Embryonic facial prominence (tissue), 1 donor: Measurements from ENCODE around the gene MVB12B.

ENCODE experiments used
- DNase-seq: peaks from one replicate; pipeline ENCODE4 v3.0.0-alpha.2; 2016; ENCODE audit errors: extremely low spot score

MVB12B gene

GRCh38 chr9:126430124-126430523 lies 103.5 kb downstream of the MVB12B start:
- no peak for DNase-seq

GRCh38 chr9:126431077-126431742 lies 104.6 kb downstream of the MVB12B start:
- DNase-seq, result no peak

- no peak for DNase-seq
Measured at GRCh38 chr9:126432659-126433058, 106.0 kb downstream of the MVB12B start.

GRCh38 chr9:126435105-126435504 lies 108.5 kb downstream of the MVB12B start:
- DNase-seq, result no peak

- no peak for DNase-seq
Measured at GRCh38 chr9:126435626-126436025, 109.0 kb downstream of the MVB12B start.

- no peak for DNase-seq
Measured at GRCh38 chr9:126436545-126437267, 110.1 kb downstream of the MVB12B start.

GRCh38 chr9:126437268-126437666 lies 110.6 kb downstream of the MVB12B start:
- DNase-seq, result no peak

- DNase-seq, result no peak
Measured at GRCh38 chr9:126437701-126438100, 111.1 kb downstream of the MVB12B start.

- no peak for DNase-seq
Measured at GRCh38 chr9:126438741-126439401, 112.2 kb downstream of the MVB12B start.

GRCh38 chr9:126439402-126439765 lies 112.8 kb downstream of the MVB12B start:
- DNase-seq, result no peak

- DNase-seq, result no peak
Measured at GRCh38 chr9:126439883-126440653, 113.4 kb downstream of the MVB12B start.

- no peak for DNase-seq
Measured at GRCh38 chr9:126440940-126441339, 114.3 kb downstream of the MVB12B start.

GRCh38 chr9:126442636-126443035 lies 116.0 kb downstream of the MVB12B start:
- DNase-seq, result no peak

GRCh38 chr9:126443144-126443543 lies 116.5 kb downstream of the MVB12B start:
- no peak for DNase-seq

GRCh38 chr9:126448136-126448535 lies 121.5 kb downstream of the MVB12B start:
- no peak for DNase-seq

- no peak for DNase-seq
Measured at GRCh38 chr9:126448865-126449577, 122.4 kb downstream of the MVB12B start.

- DNase-seq, result no peak
Measured at GRCh38 chr9:126449725-126450667, 123.4 kb downstream of the MVB12B start.

- DNase-seq, result no peak
Measured at GRCh38 chr9:126450668-126451205, 124.1 kb downstream of the MVB12B start.

GRCh38 chr9:126451316-126451885 lies 124.8 kb downstream of the MVB12B start:
- DNase-seq, result no peak

GRCh38 chr9:126452106-126452505 lies 125.5 kb downstream of the MVB12B start:
- DNase-seq, result no peak
